GM10847 (cell line): ENCODE data around the gene NDUFV1.

Experiments used
- POLR2A ChIP-seq: IDR thresholded peaks from 2 replicates; pipeline ENCODE4 v1.6.1; 2011; ENCODE audit not compliant: insufficient read length; ENCODE audit errors: extremely low read depth

NDUFV1 gene

GRCh38 chr11:67604815-67605214, 1.9 kb upstream of the NDUFV1 start:
- no peak for TF ChIP-seq POLR2A

GRCh38 chr11:67605231-67606011, 1.3 kb upstream of the NDUFV1 start:
- no peak for TF ChIP-seq POLR2A

- no peak for TF ChIP-seq POLR2A
These were observed 644 bp upstream of the NDUFV1 start for GRCh38 chr11:67606093-67606491.

GRCh38 chr11:67607507-67607906, 771 bp downstream of the NDUFV1 start:
- TF ChIP-seq POLR2A = no peak

DNA sequence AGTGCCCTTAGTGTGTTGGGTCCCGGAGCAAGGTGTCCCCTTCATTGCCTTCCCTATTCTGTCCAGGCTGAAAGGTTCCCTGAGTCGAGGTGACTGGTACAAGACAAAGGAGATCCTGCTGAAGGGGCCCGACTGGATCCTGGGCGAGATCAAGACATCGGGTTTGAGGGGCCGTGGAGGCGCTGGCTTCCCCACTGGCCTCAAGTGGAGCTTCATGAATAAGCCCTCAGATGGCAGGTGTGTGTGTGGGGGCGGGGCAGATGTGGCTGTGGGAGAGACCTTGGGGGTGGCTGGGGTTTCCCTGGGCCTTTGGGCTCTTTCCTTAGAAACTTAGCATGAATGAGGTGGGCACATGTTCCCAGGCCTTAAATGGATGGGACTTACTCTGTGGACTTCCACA, 1.8 kb downstream of the NDUFV1 start:
- no peak for TF ChIP-seq POLR2A

DNA sequence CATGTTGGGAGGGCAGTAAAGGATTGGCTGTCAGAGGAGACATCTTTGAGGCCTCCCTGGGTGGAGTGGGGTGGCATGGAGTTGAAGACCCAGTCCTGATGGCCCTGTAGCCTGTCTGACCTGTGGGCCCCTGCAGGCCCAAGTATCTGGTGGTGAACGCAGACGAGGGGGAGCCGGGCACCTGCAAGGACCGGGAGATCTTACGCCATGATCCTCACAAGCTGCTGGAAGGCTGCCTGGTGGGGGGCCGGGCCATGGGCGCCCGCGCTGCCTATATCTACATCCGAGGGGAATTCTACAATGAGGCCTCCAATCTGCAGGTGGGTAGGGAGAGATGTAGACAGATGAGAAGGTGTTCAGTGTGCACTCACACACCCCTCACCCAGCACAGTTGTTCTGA, 2.6 kb downstream of the NDUFV1 start:
- TF ChIP-seq POLR2A = no peak

- no peak for TF ChIP-seq POLR2A
These were observed 3.6 kb downstream of the NDUFV1 start for GRCh38 chr11:67610302-67610868.

- no peak for TF ChIP-seq POLR2A
These were observed 4.4 kb downstream of the NDUFV1 start for GRCh38 chr11:67611165-67611564.

- no peak for TF ChIP-seq POLR2A
These were observed 5.2 kb downstream of the NDUFV1 start for GRCh38 chr11:67611704-67612587.

- no peak for TF ChIP-seq POLR2A
These were observed 6.0 kb downstream of the NDUFV1 start for GRCh38 chr11:67612751-67613150.

- no peak for TF ChIP-seq POLR2A
These were observed 6.7 kb downstream of the NDUFV1 start for GRCh38 chr11:67613313-67613959.

GRCh38 chr11:67613960-67614715, 7.4 kb downstream of the NDUFV1 start:
- TF ChIP-seq POLR2A = peak; percentile 47

GRCh38 chr11:67614730-67615714, 8.3 kb downstream of the NDUFV1 start:
- no peak for TF ChIP-seq POLR2A
